ENCODE results near the gene TNIK.

GRCh38 chr3:171093462-171093861 is 366.7 kb downstream of the TNIK start:
- no peak for TF ChIP-seq POLR2A (IDR thresholded peaks at IDR 0.05)
- TF ChIP-seq CTCF (IDR thresholded peaks at IDR 0.05) = no peak
